ENCODE measurements around the gene CUX1. TPM values are rescaled to one million over a fixed set of nuclear protein-coding genes. Genes with fewer than 3 reads are reported as not detected.
"Not testable (repeated sequence)": the region's sequence is repeated elsewhere in the genome, so short reads cannot be mapped to it uniquely, and the experiment has no call there.

CUX1 gene
- total RNA-seq, 1 experiment from 2014 or later = 53.5 TPM

GRCh38 chr7:102182016-102182415 lies 364.6 kb downstream of the CUX1 start:
- Histone ChIP-seq H3K27ac (ENCODE audit: insufficient read length, low read depth, low read length) (no peak overlapping the region), H3K9me3 (ENCODE audit: control insufficient read depth, low read depth, low read length) (no peaks in the 10 kb centered on the region)

GRCh38 chr7:102183848-102184247 lies 366.4 kb downstream of the CUX1 start:
- H3K79me2 ChIP-seq (ENCODE audit: insufficient read depth, low read length); H2BK12ac ChIP-seq (ENCODE audit: insufficient read length, low read depth, low read length); H4K91ac ChIP-seq (ENCODE audit: insufficient read length, low read depth, low read length); H3K4me1 Mint-ChIP-seq; H3K14ac ChIP-seq (ENCODE audit: insufficient read depth, low read length); H3K79me1 ChIP-seq (ENCODE audit: insufficient read depth, low read depth, low read length, poor library complexity, severe bottlenecking); H3K18ac ChIP-seq (ENCODE audit: insufficient read length, low read depth, low read length); H3K27ac Mint-ChIP-seq; H3K9me3 Mint-ChIP-seq; H3K4me2 ChIP-seq (ENCODE audit: insufficient read depth, insufficient read length, low read length); H4K5ac ChIP-seq (ENCODE audit: insufficient read length, low read depth, low read length); H3K27me3 Mint-ChIP-seq (ENCODE audit: low read depth); H3K56ac ChIP-seq (ENCODE audit: insufficient read length, low read depth, low read length); H3K27me3 ChIP-seq (ENCODE audit: insufficient read depth, low read length); H3K9me3 ChIP-seq (ENCODE audit: control insufficient read depth, low read depth, low read length); H2AFZ ChIP-seq (ENCODE audit: low read length); DNase-seq; H2BK15ac ChIP-seq (ENCODE audit: low read depth, low read length); H3K4me1 ChIP-seq (ENCODE audit: insufficient read depth, low read length); H3K4me3 Mint-ChIP-seq; H2BK120ac ChIP-seq (ENCODE audit: low read depth, low read length, poor library complexity, severe bottlenecking); H3K9ac ChIP-seq (ENCODE audit: extremely low read depth, insufficient read length, low read length); H4K20me1 ChIP-seq (ENCODE audit: control insufficient read depth, insufficient read depth, insufficient read length); H4K8ac ChIP-seq (replicated peaks; ENCODE audit: insufficient read length, low read depth, low read length); H3K27ac ChIP-seq (ENCODE audit: insufficient read length, low read depth, low read length); H3K4ac ChIP-seq (ENCODE audit: low read depth, low read length); H3K23ac ChIP-seq (ENCODE audit: insufficient read length, low read depth, low read length); H3T11ph ChIP-seq (ENCODE audit: low read length); H2BK20ac ChIP-seq (ENCODE audit: low read depth, low read length, poor library complexity, severe bottlenecking); H2AK5ac ChIP-seq (ENCODE audit: insufficient read length, low read length); H2BK5ac ChIP-seq (ENCODE audit: insufficient read length, low read length); H3K23me2 ChIP-seq (ENCODE audit: insufficient read length, low read depth, low read length, poor library complexity, severe bottlenecking): not testable (repeated sequence)
- peaks cover 10 to 55% (median 48%) of the 10 kb centered on the region in 3 experiments for H3K36me3 Mint-ChIP-seq (ENCODE audit: insufficient read depth in 1 of 3, low read depth in 3 of 3)
- no CpG with 5 or more reads among the region's 7 CpGs for WGBS (ENCODE audit: extremely low coverage, insufficient read length, low lambda C conversion rate)

More at GRCh38 chr7:102182016-102182415, 364.6 kb downstream of the CUX1 start:
- Mint-ChIP-seq H3K36me3 (ENCODE audit: insufficient read depth in 1 of 3, low read depth in 3 of 3) (peaks cover 17 to 63% (median 55%) of the 10 kb centered on the region in 3 experiments), H3K9me3 (no peaks in the 10 kb centered on the region), H3K4me3 (no peak overlapping the region), H3K4me1 (no peaks in the 10 kb centered on the region), H3K27ac (no peak overlapping the region; a peak in 1 of 7 replicates), H3K27me3 (ENCODE audit: low read depth) (no peaks in the 10 kb centered on the region)
- H2BK120ac ChIP-seq (ENCODE audit: low read depth, low read length, poor library complexity, severe bottlenecking) = no peak overlapping the region
- DNase-seq = no peak
- WGBS (ENCODE audit: extremely low coverage, insufficient read length, low lambda C conversion rate) = no CpG with 5 or more reads among the region's 3 CpGs
- H3T11ph ChIP-seq (ENCODE audit: low read length) = no peak overlapping the region
- no peaks in the 10 kb centered on the region for H3K27me3 ChIP-seq (ENCODE audit: insufficient read depth, low read length)
- no peak overlapping the region for H2BK5ac ChIP-seq (ENCODE audit: insufficient read length, low read length)
- no peak overlapping the region for H3K4me2 ChIP-seq (ENCODE audit: insufficient read depth, insufficient read length, low read length)
- no peak overlapping the region for H3K23ac ChIP-seq (ENCODE audit: insufficient read length, low read depth, low read length)
- H4K20me1 ChIP-seq (ENCODE audit: control insufficient read depth, insufficient read depth, insufficient read length) = no peaks in the 10 kb centered on the region
- no peak overlapping the region for H3K4ac ChIP-seq (ENCODE audit: low read depth, low read length)
- no peaks in the 10 kb centered on the region for H3K79me1 ChIP-seq (ENCODE audit: insufficient read depth, low read depth, low read length, poor library complexity, severe bottlenecking)
- no peak overlapping the region for H2BK20ac ChIP-seq (ENCODE audit: low read depth, low read length, poor library complexity, severe bottlenecking)
- no peaks in the 10 kb centered on the region for H3K79me2 ChIP-seq (ENCODE audit: insufficient read depth, low read length)
- no peak overlapping the region for H2BK15ac ChIP-seq (ENCODE audit: low read depth, low read length)
- H3K14ac ChIP-seq (ENCODE audit: insufficient read depth, low read length) = no peak overlapping the region
- H3K56ac ChIP-seq (ENCODE audit: insufficient read length, low read depth, low read length) = no peak overlapping the region
- no peak overlapping the region for H4K5ac ChIP-seq (ENCODE audit: insufficient read length, low read depth, low read length)
- H4K8ac ChIP-seq (replicated peaks; ENCODE audit: insufficient read length, low read depth, low read length) = no peak overlapping the region
- no peaks in the 10 kb centered on the region for H3K23me2 ChIP-seq (ENCODE audit: insufficient read length, low read depth, low read length, poor library complexity, severe bottlenecking)
- no peak overlapping the region for H4K91ac ChIP-seq (ENCODE audit: insufficient read length, low read depth, low read length)
- no peak for TF ChIP-seq CTCF (conservative IDR thresholded peaks at IDR 0.05)
- no peak overlapping the region for H3K9ac ChIP-seq (ENCODE audit: extremely low read depth, insufficient read length, low read length)
- H2AK5ac ChIP-seq (ENCODE audit: insufficient read length, low read length) = no peak overlapping the region
- H2AFZ ChIP-seq (ENCODE audit: low read length) = no peak overlapping the region
- no peak overlapping the region for H3K18ac ChIP-seq (ENCODE audit: insufficient read length, low read depth, low read length)
- no peaks in the 10 kb centered on the region for H3K4me1 ChIP-seq (ENCODE audit: insufficient read depth, low read length)
- H2BK12ac ChIP-seq (ENCODE audit: insufficient read length, low read depth, low read length) = no peak overlapping the region

All from H9 (cell line).